MCF 10A (cell line): ENCODE data around the gene NID2. TPM values are rescaled to one million over a fixed set of nuclear protein-coding genes. Genes with fewer than 3 reads are reported as not detected.
A peak's percentile ranks its signal among the peaks of the same experiment; 100 is the strongest.

Source experiments
- BruUV-seq: library from RNA; stranded (reverse); fragments of 400-500 nt; replicated peaks from 2 replicates; lab custom pipeline; 2021; lab: Mats Ljungman, UMichigan
- CTCF ChIA-PET: fragments of 300-600 bp; sonication (Branson Sonifier 250); formaldehyde crosslinking; extraction: SDS; loops from one replicate; lab custom pipeline; 2021; ENCODE audit warnings: antibody characterized with exemption, inconsistent platforms; lab: Yijun Ruan, JAX
- POLR2A ChIA-PET: fragments of 300-600, 350-650 bp; sonication (Branson Sonifier 250); formaldehyde crosslinking; extraction: SDS; loops from one replicate; lab custom pipeline; 2020; ENCODE audit warnings: antibody characterized with exemption, inconsistent platforms; lab: Yijun Ruan, JAX
- DNase-seq: peaks from one replicate; pipeline ENCODE4 v3.0.0-alpha.2; 2018; ENCODE audit not compliant: unreplicated experiment
- H3K27ac Mint-ChIP-seq: one replicate; pipeline ENCODE4 v1.8.0; 2022; ENCODE audit warnings: mild to moderate bottlenecking, low read depth, mixed read lengths; ENCODE audit not compliant: unreplicated experiment
- H3K27me3 Mint-ChIP-seq: one replicate; pipeline ENCODE4 v1.8.0; 2022; ENCODE audit warnings: mixed read lengths; ENCODE audit not compliant: insufficient read depth, unreplicated experiment
- H3K36me3 Mint-ChIP-seq: one replicate; pipeline ENCODE4 v1.8.0; 2022; ENCODE audit warnings: mild to moderate bottlenecking, moderate library complexity, mixed read lengths; ENCODE audit not compliant: insufficient read depth, unreplicated experiment
- H3K4me1 Mint-ChIP-seq: one replicate; pipeline ENCODE4 v1.8.0; 2022; ENCODE audit warnings: mixed read lengths; ENCODE audit not compliant: insufficient read depth, unreplicated experiment
- H3K4me3 Mint-ChIP-seq: one replicate; pipeline ENCODE4 v1.8.0; 2022; ENCODE audit warnings: mild to moderate bottlenecking, moderate library complexity, mixed read lengths; ENCODE audit not compliant: unreplicated experiment
- H3K9me3 Mint-ChIP-seq: one replicate; pipeline ENCODE4 v1.8.0; 2022; ENCODE audit warnings: mixed read lengths; ENCODE audit not compliant: unreplicated experiment
- intact Hi-C: fragments of 100-400 bp; cut with micrococcal nuclease; formaldehyde crosslinking; loops from 2 replicates; pipeline ENCODE4 v1.14.1; 2022
- total RNA-seq: library from RNA; stranded (reverse); gene quantifications from 2 replicates; pipeline ENCODE4 v1.2.3, GENCODE V29; 2022
- TF ChIP-seq, protein P1 (sequence below): fragments of 200-600 bp; IDR thresholded peaks from one replicate; pipeline ENCODE4 v1.8.0; 2022; ENCODE audit warnings: antibody characterized with exemption, mild to moderate bottlenecking; ENCODE audit not compliant: unreplicated experiment

The NID2 gene
- total RNA-seq, 1 experiment from 2014 or later = not detected

DNA sequence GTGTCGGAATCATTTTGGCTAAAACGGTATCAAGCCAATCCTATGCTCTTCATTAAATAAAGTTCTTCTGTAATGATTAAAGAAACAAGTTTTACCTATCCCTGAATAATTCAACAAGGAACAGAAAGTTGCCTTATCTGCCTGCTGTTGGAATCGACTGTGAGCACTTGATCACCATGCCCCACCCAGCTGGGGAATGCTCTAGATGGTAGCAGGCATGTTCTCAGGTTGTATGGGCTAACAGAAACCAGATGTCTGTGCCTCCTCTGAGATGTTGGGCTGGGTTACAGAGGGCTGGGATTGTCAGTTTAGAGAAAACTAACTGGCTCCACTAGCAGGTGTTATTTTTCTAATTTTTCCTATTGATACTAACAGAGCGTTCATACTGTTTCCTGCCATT lies 50.6 kb downstream of the NID2 start:
- H3K27me3 Mint-ChIP-seq = no peaks in the 10 kb centered on the region
- TF ChIP-seq, protein P1, sequence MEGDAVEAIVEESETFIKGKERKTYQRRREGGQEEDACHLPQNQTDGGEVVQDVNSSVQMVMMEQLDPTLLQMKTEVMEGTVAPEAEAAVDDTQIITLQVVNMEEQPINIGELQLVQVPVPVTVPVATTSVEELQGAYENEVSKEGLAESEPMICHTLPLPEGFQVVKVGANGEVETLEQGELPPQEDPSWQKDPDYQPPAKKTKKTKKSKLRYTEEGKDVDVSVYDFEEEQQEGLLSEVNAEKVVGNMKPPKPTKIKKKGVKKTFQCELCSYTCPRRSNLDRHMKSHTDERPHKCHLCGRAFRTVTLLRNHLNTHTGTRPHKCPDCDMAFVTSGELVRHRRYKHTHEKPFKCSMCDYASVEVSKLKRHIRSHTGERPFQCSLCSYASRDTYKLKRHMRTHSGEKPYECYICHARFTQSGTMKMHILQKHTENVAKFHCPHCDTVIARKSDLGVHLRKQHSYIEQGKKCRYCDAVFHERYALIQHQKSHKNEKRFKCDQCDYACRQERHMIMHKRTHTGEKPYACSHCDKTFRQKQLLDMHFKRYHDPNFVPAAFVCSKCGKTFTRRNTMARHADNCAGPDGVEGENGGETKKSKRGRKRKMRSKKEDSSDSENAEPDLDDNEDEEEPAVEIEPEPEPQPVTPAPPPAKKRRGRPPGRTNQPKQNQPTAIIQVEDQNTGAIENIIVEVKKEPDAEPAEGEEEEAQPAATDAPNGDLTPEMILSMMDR = no peak
- no peak overlapping the region for H3K4me3 Mint-ChIP-seq
- H3K9me3 Mint-ChIP-seq = no peaks in the 10 kb centered on the region
- H3K27ac Mint-ChIP-seq = peak overlapping the region; percentile 32
- POLR2A ChIA-PET = no interaction called here
- DNase-seq = no peak
- CTCF ChIA-PET = interaction anchor here (0.7 kb wide), 1 partner anchor 106 kb away, joined by 3 read pairs; no protein-coding TSS in a partner anchor
- peaks cover 7% of the 10 kb centered on the region for H3K36me3 Mint-ChIP-seq
- intact Hi-C loops = no loop called here
- H3K4me1 Mint-ChIP-seq = peaks cover 13% of the 10 kb centered on the region
- BruUV-seq = no TSS peak

- peak; percentile 30 for DNase-seq
- TF ChIP-seq, protein P1 = peak; percentile 18
- H3K4me1 Mint-ChIP-seq = peaks cover 7% of the 10 kb centered on the region
- H3K27ac Mint-ChIP-seq = no peak overlapping the region
- H3K9me3 Mint-ChIP-seq = no peaks in the 10 kb centered on the region
- H3K27me3 Mint-ChIP-seq = no peaks in the 10 kb centered on the region
- BruUV-seq = no TSS peak
- intact Hi-C loops = no loop called here
- peaks cover 20% of the 10 kb centered on the region for H3K36me3 Mint-ChIP-seq
- ChIA-PET CTCF (interaction anchor here (1.6 kb wide), 1 partner anchor 61 kb away, joined by 4 read pairs; no protein-coding TSS in a partner anchor), POLR2A (interaction anchor here (1.2 kb wide), 1 partner anchor 10 kb away, joined by 3 read pairs; no protein-coding TSS in a partner anchor)
- H3K4me3 Mint-ChIP-seq = no peak overlapping the region
Measured at GRCh38 chr14:52015411-52016030, 53.3 kb downstream of the NID2 start.

DNA sequence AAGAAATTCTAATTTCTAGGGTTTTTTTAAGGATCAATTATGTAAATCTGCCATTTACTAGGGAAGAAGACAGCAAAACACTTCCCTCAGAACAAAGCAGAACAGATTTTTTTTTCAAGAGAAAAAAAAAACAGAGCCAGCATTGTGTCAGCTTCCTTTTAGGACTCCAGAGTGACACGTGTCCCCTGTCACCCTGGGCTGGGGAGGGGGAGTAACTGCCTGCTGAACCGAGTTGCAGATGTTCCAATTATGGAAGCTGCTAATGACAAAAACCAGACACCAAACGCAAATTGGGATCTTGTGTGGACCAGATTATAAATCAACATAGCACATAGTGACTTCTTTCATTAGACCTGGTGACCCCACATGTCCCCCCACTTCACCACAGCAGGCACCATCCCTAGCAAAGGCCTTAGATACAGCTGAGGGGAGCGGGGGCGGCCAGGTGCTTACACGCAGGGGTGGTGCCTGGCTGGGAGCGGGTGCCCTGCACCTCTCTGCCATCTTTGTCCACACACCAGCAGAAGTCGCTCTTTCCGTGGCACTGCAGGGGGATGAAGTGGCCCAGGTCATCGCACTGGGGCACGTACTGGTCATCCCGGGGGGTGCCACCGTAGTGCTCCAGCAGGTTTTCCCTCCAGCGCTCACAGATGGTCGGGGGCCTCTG lies 54.1 kb downstream of the NID2 start:
- no peak overlapping the region for H3K27ac Mint-ChIP-seq
- peaks cover 7% of the 10 kb centered on the region for H3K4me1 Mint-ChIP-seq
- no peak for DNase-seq
- H3K36me3 Mint-ChIP-seq = peaks cover 25% of the 10 kb centered on the region
- BruUV-seq = no TSS peak
- H3K4me3 Mint-ChIP-seq = no peak overlapping the region
- ChIA-PET CTCF (interaction anchor here (1.6 kb wide), 1 partner anchor 62 kb away, joined by 4 read pairs; no protein-coding TSS in a partner anchor), POLR2A (no interaction called here)
- H3K9me3 Mint-ChIP-seq = no peaks in the 10 kb centered on the region
- no peaks in the 10 kb centered on the region for H3K27me3 Mint-ChIP-seq
- intact Hi-C loops = no loop called here
- TF ChIP-seq, protein P1 = no peak

DNA sequence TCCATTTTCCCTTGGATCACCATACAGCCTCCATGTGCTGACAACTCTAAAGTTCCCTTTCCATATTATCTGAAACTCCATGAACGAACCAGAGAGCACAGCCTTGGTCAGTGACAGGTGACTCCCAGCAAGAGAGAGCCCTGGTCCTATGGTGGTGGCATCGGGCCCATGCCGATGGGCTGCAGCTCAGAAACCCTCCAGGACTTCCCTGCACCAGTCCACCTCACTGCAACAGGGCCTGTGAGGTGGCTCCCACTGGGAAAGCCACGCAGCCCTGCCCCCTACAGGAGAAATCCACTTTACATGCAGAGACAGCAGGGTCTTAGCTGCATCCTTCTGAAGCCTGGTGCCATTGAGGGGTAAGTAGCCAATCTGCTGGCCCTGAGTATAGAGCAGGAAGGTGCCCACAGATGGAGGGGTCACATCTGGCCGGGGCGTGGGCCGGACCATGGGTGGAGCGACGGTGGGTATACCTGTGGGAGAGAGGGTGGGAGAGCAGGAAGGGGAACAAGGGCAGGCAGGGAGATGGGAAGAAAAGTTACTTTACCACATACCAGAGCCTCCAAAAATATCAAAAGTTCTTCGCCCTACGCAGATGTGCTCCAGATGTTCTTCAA lies 54.8 kb downstream of the NID2 start:
- no peak overlapping the region for H3K27ac Mint-ChIP-seq
- BruUV-seq = no TSS peak
- no peak overlapping the region for H3K4me3 Mint-ChIP-seq
- no peaks in the 10 kb centered on the region for H3K27me3 Mint-ChIP-seq
- ChIA-PET POLR2A (interaction anchor here (0.7 kb wide), 1 partner anchor 471 kb away, joined by 4 read pairs; no protein-coding TSS in a partner anchor), CTCF (no interaction called here)
- H3K36me3 Mint-ChIP-seq = peaks cover 28% of the 10 kb centered on the region
- DNase-seq = no peak
- H3K9me3 Mint-ChIP-seq = no peaks in the 10 kb centered on the region
- intact Hi-C loops = no loop called here
- H3K4me1 Mint-ChIP-seq = peaks cover 7% of the 10 kb centered on the region
- TF ChIP-seq, protein P1 = peak; percentile 19
